Endothelial cell of umbilical vein (primary cell): ENCODE results near the gene COL5A1.

Experiments
- EZH2 ChIP-seq: IDR thresholded peaks from 2 replicates; pipeline ENCODE4 v1.6.1; 2012; ENCODE audit warnings: borderline replicate concordance, low read depth, mild to moderate bottlenecking, moderate library complexity, low read length, inconsistent platforms; ENCODE audit not compliant: severe bottlenecking
- FOS ChIP-seq: IDR thresholded peaks from 2 replicates; pipeline ENCODE4 v1.6.1; 2011; ENCODE audit warnings: mild to moderate bottlenecking, low read length, moderate library complexity, borderline replicate concordance; ENCODE audit not compliant: insufficient read depth
- GATA2 ChIP-seq: IDR thresholded peaks from 2 replicates; pipeline ENCODE4 v1.7.0; 2011; ENCODE audit warnings: low read depth, mild to moderate bottlenecking, moderate library complexity, mixed read lengths, low read length; ENCODE audit not compliant: insufficient read length, insufficient read depth
- MYC ChIP-seq: IDR thresholded peaks from one replicate; pipeline ENCODE4 v1.6.1; 2011; ENCODE audit warnings: mild to moderate bottlenecking, low read depth, low read length
- POLR2A ChIP-seq: IDR thresholded peaks from 2 replicates; pipeline ENCODE4 v1.6.1; 2012; ENCODE audit warnings: low read depth, mild to moderate bottlenecking, control low read depth, low read length
- POLR2AphosphoS5 ChIP-seq: IDR thresholded peaks from 2 replicates; pipeline ENCODE4 v1.6.1; 2012; ENCODE audit warnings: low read depth, mild to moderate bottlenecking, control low read depth, low read length, moderate library complexity; ENCODE audit not compliant: insufficient read depth
- TF ChIP-seq, protein P1 (sequence below), 2 donors: IDR thresholded peaks; 1 replicate in 1 of 2; 2 replicates in 1 of 2; pipeline ENCODE4 v1.5.1; 2011; ENCODE audit warnings: low read length in 2 of 2, mild to moderate bottlenecking in 2 of 2, moderate library complexity in 2 of 2, control low read depth in 1 of 2, inconsistent platforms in 1 of 2, low read depth in 1 of 2; ENCODE audit not compliant: insufficient read depth in 1 of 2; ENCODE audit errors: extremely low read depth in 1 of 2
- TF ChIP-seq, protein P2 (sequence below): IDR thresholded peaks from 2 replicates; pipeline ENCODE4 v1.6.1; 2011; ENCODE audit not compliant: insufficient read depth, insufficient read length

DNA sequence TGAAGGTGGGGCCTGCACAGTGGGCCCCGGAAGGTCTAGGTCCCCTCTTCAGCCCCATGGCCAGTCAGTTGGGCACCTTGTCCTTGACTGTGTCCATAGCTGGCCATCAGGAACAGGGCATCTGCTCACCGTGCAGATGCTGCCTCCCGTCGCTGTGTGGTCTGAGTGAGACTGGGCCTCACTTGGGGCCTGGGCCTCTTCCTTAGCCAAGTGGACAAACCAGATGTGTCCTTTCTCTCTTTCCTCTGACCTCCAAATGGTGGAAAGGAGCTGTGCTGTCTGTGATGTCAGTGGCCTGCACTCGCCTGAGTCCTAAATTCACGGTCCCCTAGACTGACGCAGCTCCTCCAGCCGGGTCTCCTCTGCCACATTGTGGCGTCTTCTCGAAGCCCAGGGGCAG lies 114.5 kb downstream of the COL5A1 start:
- TF ChIP-seq, protein P1, sequence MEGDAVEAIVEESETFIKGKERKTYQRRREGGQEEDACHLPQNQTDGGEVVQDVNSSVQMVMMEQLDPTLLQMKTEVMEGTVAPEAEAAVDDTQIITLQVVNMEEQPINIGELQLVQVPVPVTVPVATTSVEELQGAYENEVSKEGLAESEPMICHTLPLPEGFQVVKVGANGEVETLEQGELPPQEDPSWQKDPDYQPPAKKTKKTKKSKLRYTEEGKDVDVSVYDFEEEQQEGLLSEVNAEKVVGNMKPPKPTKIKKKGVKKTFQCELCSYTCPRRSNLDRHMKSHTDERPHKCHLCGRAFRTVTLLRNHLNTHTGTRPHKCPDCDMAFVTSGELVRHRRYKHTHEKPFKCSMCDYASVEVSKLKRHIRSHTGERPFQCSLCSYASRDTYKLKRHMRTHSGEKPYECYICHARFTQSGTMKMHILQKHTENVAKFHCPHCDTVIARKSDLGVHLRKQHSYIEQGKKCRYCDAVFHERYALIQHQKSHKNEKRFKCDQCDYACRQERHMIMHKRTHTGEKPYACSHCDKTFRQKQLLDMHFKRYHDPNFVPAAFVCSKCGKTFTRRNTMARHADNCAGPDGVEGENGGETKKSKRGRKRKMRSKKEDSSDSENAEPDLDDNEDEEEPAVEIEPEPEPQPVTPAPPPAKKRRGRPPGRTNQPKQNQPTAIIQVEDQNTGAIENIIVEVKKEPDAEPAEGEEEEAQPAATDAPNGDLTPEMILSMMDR (IDR thresholded peaks at IDR 0.05; ENCODE audit: extremely low read depth in 1 of 2, insufficient read depth in 1 of 2, low read depth in 1 of 2, low read length in 2 of 2): no peak
- TF ChIP-seq, protein P2, sequence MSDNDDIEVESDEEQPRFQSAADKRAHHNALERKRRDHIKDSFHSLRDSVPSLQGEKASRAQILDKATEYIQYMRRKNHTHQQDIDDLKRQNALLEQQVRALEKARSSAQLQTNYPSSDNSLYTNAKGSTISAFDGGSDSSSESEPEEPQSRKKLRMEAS: no peak
- TF ChIP-seq MYC: no peak
- TF ChIP-seq POLR2A: no peak
- no peak for TF ChIP-seq FOS
- TF ChIP-seq EZH2: no peak
- TF ChIP-seq POLR2AphosphoS5: no peak
- no peak for TF ChIP-seq GATA2
